Large intestine (tissue), 3 donors: ENCODE data around the gene FREM3. TPM values are rescaled to one million over a fixed set of nuclear protein-coding genes. Genes with fewer than 3 reads are reported as not detected.

ENCODE experiments used
- DNase-seq, 2 donors: peaks; one replicate each; pipeline versions ENCODE4 v3.0.0 to v3.0.0-alpha.2; 2013
- H3K27ac ChIP-seq: one replicate; pipeline ENCODE4 v1.5.1; 2013; ENCODE audit warnings: low read length
- H3K27me3 ChIP-seq: 2 replicates; pipeline ENCODE4 v1.6.1; 2013; ENCODE audit warnings: low read length; ENCODE audit not compliant: control insufficient read depth, insufficient read depth
- H3K36me3 ChIP-seq: 2 replicates; pipeline ENCODE4 v1.6.1; 2013; ENCODE audit warnings: low read length; ENCODE audit not compliant: control insufficient read depth, insufficient read depth
- H3K4me1 ChIP-seq: one replicate; pipeline ENCODE4 v1.6.1; 2013; ENCODE audit warnings: low read length; ENCODE audit not compliant: control insufficient read depth, insufficient read depth
- H3K4me3 ChIP-seq: one replicate; pipeline ENCODE4 v1.5.1; 2013; ENCODE audit warnings: low read length
- H3K9me3 ChIP-seq: one replicate; pipeline ENCODE4 v1.6.1; 2013; ENCODE audit warnings: mild to moderate bottlenecking, low read depth, low read length, moderate library complexity; ENCODE audit not compliant: control insufficient read depth
- WGBS: methylation state at CpG from one replicate; pipeline ENCODE4 v1.1.5; 2013; ENCODE audit warnings: low lambda C conversion rate; ENCODE audit not compliant: insufficient coverage; 5-methylcytosine and 5-hydroxymethylcytosine counted together
- polyA plus RNA-seq: library from polyadenylated mRNA; unstranded; fragments of 120-200 nt; gene quantifications from one replicate; pipeline ENCODE4 v1.2.1, GENCODE V29; 2013

Gene FREM3
- polyA plus RNA-seq, 1 donor: 0.16 TPM

DNA sequence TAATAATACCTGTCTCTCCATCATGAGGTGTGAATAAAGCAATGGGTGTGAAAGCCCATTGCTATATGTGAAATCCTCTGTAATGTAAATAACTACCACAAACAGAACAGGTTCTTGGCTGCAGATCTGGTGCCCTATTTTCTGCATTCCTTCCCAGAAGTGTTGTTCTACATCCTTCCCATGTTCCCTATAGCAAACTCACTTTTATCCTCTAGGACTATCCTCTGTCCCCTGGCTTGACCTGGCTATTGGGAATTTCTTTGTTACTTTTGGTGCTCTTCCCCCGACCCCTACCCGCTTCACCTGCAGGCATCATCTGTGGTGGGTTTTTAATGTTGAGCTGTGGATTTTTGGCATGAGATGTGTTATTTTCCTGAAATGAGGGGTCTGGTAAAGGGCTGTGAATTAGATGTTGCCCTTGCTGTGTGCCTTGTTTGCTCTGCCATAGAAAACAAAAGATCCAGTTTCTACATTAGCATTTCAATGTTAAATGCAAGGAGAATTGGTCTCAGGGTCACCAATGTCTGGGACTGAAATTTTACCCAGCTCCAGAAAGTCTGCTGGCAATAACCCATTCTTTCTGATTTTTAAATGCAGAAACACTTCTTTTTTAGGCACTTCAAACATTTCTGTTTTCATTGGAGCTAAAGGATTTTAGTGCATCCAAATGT is 13.6 kb upstream of the FREM3 start:
- Histone ChIP-seq H3K4me3 (no peak overlapping the region), H3K9me3 (no peaks in the 10 kb centered on the region), H3K4me1 (no peaks in the 10 kb centered on the region), H3K36me3 (no peaks in the 10 kb centered on the region), H3K27me3 (no peaks in the 10 kb centered on the region), H3K27ac (no peak overlapping the region)
- no peak for DNase-seq
- no CpG with 5 or more reads among the region's 2 CpGs for WGBS

DNA sequence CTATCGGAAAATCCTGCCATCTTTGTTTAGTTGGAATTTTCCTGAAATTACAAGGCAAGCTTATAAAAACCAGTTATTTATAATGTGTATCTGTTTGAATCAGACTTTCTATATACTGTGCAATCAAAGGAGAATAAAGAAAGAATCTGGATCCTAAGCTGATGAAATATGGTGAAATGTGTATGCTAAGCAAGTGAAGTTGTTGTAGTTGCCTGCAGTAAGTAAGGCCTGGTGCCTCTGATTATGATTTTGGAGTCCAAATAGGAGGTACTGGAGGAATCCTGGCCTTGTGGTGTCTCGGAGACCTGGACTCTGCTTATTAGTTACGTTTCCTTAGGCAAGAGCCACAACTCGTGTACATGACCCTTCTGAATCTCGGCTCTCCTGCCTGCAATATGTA is 13.1 kb upstream of the FREM3 start:
- Histone ChIP-seq H3K27ac (no peak overlapping the region), H3K27me3 (no peaks in the 10 kb centered on the region), H3K9me3 (no peaks in the 10 kb centered on the region), H3K4me3 (no peak overlapping the region), H3K36me3 (no peaks in the 10 kb centered on the region), H3K4me1 (no peaks in the 10 kb centered on the region)
- no CpG with 5 or more reads among the region's 5 CpGs for WGBS
- no peak for DNase-seq

DNA sequence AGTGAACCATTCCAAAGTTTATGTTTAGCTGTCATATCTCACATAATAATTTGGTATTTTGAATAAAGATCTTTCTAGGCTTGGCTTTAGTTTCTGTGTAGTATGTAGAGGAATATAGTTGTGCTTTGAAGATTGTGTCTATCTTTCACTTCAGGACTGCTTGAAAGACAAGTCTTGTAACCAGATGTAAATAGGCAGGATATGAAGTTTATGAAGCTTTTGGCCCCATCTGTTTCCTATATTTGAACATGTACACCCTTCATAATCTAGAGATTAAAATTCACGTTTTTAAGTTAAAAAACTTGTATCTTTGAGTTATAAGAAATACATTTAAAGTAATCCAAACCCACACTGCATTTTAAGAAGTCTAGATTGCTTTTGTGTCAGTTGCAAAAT is 11.7 kb upstream of the FREM3 start:
- Histone ChIP-seq H3K27me3 (no peaks in the 10 kb centered on the region), H3K36me3 (no peaks in the 10 kb centered on the region), H3K9me3 (no peaks in the 10 kb centered on the region), H3K4me3 (no peak overlapping the region), H3K4me1 (no peaks in the 10 kb centered on the region), H3K27ac (no peak overlapping the region)
- no peak for DNase-seq
- no CpG with 5 or more reads among the region's 1 CpG for WGBS

DNA sequence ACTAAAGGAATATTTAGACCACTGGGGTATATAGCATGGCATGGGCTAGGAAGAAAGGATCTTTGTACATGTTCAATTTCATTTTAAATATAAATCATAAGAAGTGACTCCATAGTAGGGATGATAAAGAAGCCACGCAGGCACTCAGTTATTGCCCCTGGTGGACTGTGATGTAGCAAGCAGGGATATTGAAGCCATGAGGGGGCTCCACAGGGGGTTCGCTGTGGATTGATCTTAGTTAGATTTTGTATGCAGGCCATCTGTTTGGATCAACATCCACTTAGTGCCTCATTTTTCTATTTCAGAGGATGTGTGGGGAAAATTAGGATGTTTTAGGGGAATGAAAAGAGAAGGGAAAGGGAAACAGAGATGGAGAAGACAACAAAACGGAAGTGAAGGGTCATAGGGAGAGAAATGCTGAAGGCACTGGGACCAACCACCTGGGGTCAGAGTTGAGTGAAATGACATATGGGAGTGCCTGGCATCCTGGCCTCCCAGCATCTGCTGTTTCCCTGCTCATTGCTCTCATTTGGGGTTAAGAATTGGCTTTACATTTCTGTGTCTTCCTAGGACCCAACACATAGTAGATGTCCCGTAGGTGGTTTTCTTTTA is 11.2 kb upstream of the FREM3 start:
- Histone ChIP-seq H3K27me3 (no peaks in the 10 kb centered on the region), H3K36me3 (no peaks in the 10 kb centered on the region), H3K4me3 (no peak overlapping the region), H3K27ac (no peak overlapping the region), H3K9me3 (no peaks in the 10 kb centered on the region), H3K4me1 (no peaks in the 10 kb centered on the region)
- no peak for DNase-seq
- WGBS: 73% methylated on average over 1 of the region's 4 CpGs

DNA sequence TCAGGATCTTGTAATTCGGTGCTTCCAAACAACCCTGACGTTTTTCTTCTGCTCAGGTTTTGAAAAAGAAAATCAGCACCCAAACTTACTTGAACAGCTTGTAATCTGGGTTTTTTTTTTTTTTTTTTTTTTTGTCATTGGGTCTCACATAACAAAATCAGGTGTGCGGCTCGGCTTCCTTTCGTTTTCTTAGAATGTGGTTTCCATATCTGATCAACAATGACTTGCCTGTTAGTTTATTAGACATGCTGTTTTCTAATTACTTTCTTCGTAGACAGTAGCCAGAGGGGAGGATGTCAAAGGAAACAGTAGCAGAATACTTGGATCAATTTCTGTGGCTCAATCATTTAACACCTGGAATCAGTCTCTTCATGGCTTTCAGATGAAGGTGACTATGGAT is 890 bp upstream of the FREM3 start:
- H3K27me3 ChIP-seq: peaks cover 36% of the 10 kb centered on the region
- DNase-seq: no peak
- peaks cover 8% of the 10 kb centered on the region for H3K9me3 ChIP-seq
- H3K4me1 ChIP-seq: peaks cover 9% of the 10 kb centered on the region
- H3K4me3 ChIP-seq: no peak overlapping the region
- H3K27ac ChIP-seq: no peak overlapping the region
- no CpG with 5 or more reads among the region's 6 CpGs for WGBS
- no peaks in the 10 kb centered on the region for H3K36me3 ChIP-seq

DNA sequence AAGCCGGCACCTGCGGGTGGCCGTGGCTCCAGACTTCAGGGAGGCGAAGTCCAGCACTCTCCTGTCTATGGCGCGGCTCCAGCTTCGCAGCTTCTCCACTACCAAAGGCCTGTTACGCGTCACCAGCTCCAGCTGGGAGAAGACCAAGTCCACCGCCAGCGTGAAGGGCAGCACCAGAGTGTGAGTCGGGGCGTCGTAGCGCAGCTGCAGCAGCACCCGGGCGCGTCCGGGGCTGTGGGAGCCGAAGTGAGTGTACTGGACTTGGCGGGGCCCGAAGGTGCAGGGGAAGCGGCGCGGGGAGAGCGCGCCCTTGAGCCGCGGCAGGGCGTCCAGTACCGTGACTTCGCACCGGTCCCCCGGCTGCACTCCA is 444 bp downstream of the FREM3 start:
- peaks cover 8% of the 10 kb centered on the region for H3K9me3 ChIP-seq
- H3K4me3 ChIP-seq: peak overlapping the region; percentile 14
- peaks cover 9% of the 10 kb centered on the region for H3K4me1 ChIP-seq
- H3K27me3 ChIP-seq: peaks cover 36% of the 10 kb centered on the region
- DNase-seq: peak; percentile 12 to 17
- no peaks in the 10 kb centered on the region for H3K36me3 ChIP-seq
- no CpG with 5 or more reads among the region's 34 CpGs for WGBS
- no peak overlapping the region for H3K27ac ChIP-seq

DNA sequence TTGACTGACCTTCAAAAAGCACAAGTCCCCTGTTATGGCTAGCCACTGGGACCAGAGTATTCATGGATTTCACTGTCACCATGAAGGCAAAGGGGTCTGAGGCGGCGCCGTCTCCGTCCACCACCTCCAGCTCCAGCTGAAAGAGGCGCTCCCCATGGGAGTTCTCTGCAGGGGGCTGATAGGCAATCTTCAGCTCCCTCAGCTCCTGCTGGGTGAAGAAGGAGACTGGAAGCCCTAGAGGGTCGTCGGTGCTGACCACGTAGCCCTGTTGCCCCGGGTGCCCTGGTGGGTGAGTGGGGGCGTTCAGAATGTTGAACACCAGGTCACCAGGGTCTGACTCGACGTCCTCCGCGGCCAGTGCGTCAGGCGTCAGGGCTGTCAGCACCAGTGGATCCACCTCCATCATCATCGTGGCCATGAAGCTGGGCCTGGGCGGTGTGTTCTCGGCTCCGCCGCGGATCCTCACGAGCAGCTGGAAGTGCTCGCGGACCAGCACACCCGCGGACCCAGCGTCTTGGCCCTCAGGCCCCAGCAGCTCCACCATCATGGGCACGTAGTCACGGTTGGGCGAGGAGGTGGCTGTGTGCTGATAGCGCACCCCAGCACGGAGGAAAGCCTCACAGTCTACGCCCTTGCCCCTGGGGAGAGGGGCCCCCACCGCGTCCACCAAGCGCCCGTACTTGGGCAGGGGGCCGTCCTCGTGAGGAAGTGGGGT is 987 bp downstream of the FREM3 start:
- DNase-seq: no peak
- Histone ChIP-seq H3K27me3 (peaks cover 36% of the 10 kb centered on the region), H3K27ac (no peak overlapping the region), H3K4me1 (peaks cover 9% of the 10 kb centered on the region), H3K36me3 (no peaks in the 10 kb centered on the region), H3K9me3 (peaks cover 8% of the 10 kb centered on the region), H3K4me3 (no peak overlapping the region)
- no CpG with 5 or more reads among the region's 40 CpGs for WGBS

DNA sequence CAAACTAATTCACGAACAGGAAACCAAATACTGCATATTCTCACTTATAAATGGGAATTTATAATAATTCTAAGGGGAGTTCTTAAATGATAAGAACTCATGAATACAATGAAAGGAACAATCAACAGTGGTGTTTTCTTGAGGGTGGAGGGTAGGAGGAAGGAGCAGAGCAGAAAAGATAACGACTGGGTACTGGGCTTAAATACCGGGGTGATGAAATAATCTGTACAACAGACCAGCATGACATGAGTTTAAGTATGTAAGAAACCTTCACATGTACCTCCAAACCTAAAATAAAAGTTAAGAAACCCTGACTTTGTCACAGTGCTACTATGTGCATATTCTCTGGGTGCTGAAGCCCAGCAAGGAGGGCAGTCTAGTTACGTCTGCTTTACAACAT is 6.6 kb downstream of the FREM3 start:
- no peak overlapping the region for H3K27ac ChIP-seq
- H3K4me1 ChIP-seq: no peaks in the 10 kb centered on the region
- H3K36me3 ChIP-seq: no peaks in the 10 kb centered on the region
- no peak overlapping the region for H3K4me3 ChIP-seq
- 93% methylated on average over 2 of the region's 4 CpGs for WGBS
- DNase-seq: no peak
- peaks cover 8% of the 10 kb centered on the region for H3K27me3 ChIP-seq
- no peaks in the 10 kb centered on the region for H3K9me3 ChIP-seq

DNA sequence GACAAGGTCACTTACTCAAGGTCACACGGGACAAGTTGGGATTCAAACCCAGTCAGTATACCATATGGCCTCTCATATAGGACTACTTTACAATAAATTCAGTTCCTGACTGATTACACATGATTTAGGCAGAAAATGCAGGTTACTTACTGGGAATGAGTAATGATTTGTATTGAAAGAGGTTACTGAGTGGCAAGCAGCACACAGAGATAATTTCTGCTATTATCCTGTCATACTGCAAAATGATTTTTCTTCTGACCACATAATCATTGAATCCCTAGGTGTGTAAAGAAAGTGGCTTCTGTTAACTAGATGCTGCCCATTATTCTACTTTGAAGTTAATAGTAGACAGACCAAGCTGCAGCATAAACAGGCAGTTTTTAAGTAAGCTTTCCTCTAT is 8.2 kb downstream of the FREM3 start:
- Histone ChIP-seq H3K36me3 (no peaks in the 10 kb centered on the region), H3K27me3 (no peaks in the 10 kb centered on the region), H3K27ac (no peak overlapping the region), H3K4me1 (no peaks in the 10 kb centered on the region), H3K9me3 (no peaks in the 10 kb centered on the region), H3K4me3 (no peak overlapping the region)
- DNase-seq: no peak
- WGBS: no CpG with 5 or more reads among the region's 1 CpG

DNA sequence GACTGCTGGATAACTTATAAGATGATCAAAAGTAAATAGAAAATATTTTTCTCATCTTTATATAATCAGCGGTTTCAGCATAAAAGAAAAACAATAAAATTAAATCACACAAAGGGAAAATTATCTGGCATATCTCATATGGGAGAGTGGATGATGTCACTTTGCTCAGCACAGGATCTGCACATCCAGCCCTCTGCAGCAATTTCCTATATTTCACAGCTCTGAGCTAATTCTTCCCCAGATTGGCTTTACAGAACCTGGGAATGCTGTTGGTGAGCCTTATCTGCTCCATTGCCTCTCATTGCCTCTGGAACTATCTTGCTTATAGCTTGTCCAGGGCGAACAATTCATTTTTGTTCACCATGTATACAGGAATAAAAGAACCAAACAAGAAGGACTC is 21.0 kb downstream of the FREM3 start:
- Histone ChIP-seq H3K4me3 (no peak overlapping the region), H3K36me3 (no peaks in the 10 kb centered on the region), H3K27ac (no peak overlapping the region), H3K9me3 (no peaks in the 10 kb centered on the region), H3K4me1 (no peaks in the 10 kb centered on the region), H3K27me3 (no peaks in the 10 kb centered on the region)
- no peak for DNase-seq
- WGBS: 100% methylated on average over 1 of the region's 2 CpGs
